H9 (cell line): ENCODE data around the gene SF3A2. TPM values are rescaled to one million over a fixed set of nuclear protein-coding genes. Genes with fewer than 3 reads are reported as not detected.

Experiments
- DNase-seq: peaks from one replicate; pipeline ENCODE4 v3.0.0-alpha.2; 2017
- H2AFZ ChIP-seq: one replicate; pipeline ENCODE4 v1.6.1; 2013; ENCODE audit warnings: mild to moderate bottlenecking, low read length, control low read depth, moderate library complexity
- H2AK5ac ChIP-seq: 2 replicates; pipeline ENCODE4 v1.6.1; 2013; ENCODE audit warnings: low read length, control low read depth, mixed read lengths; ENCODE audit not compliant: insufficient read length
- H2BK120ac ChIP-seq: one replicate; pipeline ENCODE4 v1.6.1; 2013; ENCODE audit warnings: low read depth, mild to moderate bottlenecking, low read length, control low read depth, inconsistent platforms; ENCODE audit not compliant: poor library complexity, severe bottlenecking
- H2BK12ac ChIP-seq: 2 replicates; pipeline ENCODE4 v1.6.1; 2013; ENCODE audit warnings: low read length, control low read depth, mixed read lengths, low read depth; ENCODE audit not compliant: insufficient read length
- H2BK15ac ChIP-seq: 2 replicates; pipeline ENCODE4 v1.6.1; 2013; ENCODE audit warnings: low read depth, low read length, control low read depth
- H2BK20ac ChIP-seq: one replicate; pipeline ENCODE4 v1.6.1; 2013; ENCODE audit warnings: low read depth, mild to moderate bottlenecking, low read length, control low read depth, inconsistent platforms; ENCODE audit not compliant: poor library complexity, severe bottlenecking
- H2BK5ac ChIP-seq: 2 replicates; pipeline ENCODE4 v1.6.1; 2013; ENCODE audit warnings: low read length, control low read depth, mixed read lengths; ENCODE audit not compliant: insufficient read length
- H3K14ac ChIP-seq: 2 replicates; pipeline ENCODE4 v1.6.1; 2013; ENCODE audit warnings: low read length, control low read depth; ENCODE audit not compliant: insufficient read depth
- H3K18ac ChIP-seq: 2 replicates; pipeline ENCODE4 v1.6.1; 2013; ENCODE audit warnings: low read depth, mild to moderate bottlenecking, mixed read lengths, low read length, control low read depth; ENCODE audit not compliant: insufficient read length
- H3K23ac ChIP-seq: 2 replicates; pipeline ENCODE4 v1.6.1; 2013; ENCODE audit warnings: low read length, control low read depth, mixed read lengths, low read depth; ENCODE audit not compliant: insufficient read length
- H3K23me2 ChIP-seq: 2 replicates; pipeline ENCODE4 v1.6.1; 2013; ENCODE audit warnings: low read depth, mild to moderate bottlenecking, mixed read lengths, low read length, control low read depth; ENCODE audit not compliant: insufficient read length, poor library complexity, severe bottlenecking
- H3K27ac ChIP-seq: 2 replicates; pipeline ENCODE4 v1.5.1; 2013; ENCODE audit warnings: low read length, control low read depth, mixed read lengths, low read depth; ENCODE audit not compliant: insufficient read length
- H3K27me3 ChIP-seq: 2 replicates; pipeline ENCODE4 v1.6.1; 2013; ENCODE audit warnings: low read length, control low read depth, inconsistent platforms; ENCODE audit not compliant: insufficient read depth
- H3K4ac ChIP-seq: 2 replicates; pipeline ENCODE4 v1.6.1; 2013; ENCODE audit warnings: low read depth, mild to moderate bottlenecking, control low read depth, inconsistent platforms, low read length, moderate library complexity
- H3K4me1 ChIP-seq: 2 replicates; pipeline ENCODE4 v1.6.1; 2013; ENCODE audit warnings: low read length, control low read depth, inconsistent platforms; ENCODE audit not compliant: insufficient read depth
- H3K4me2 ChIP-seq: 2 replicates; pipeline ENCODE4 v1.6.1; 2013; ENCODE audit warnings: low read length, control low read depth, mixed read lengths; ENCODE audit not compliant: insufficient read length, insufficient read depth
- H3K56ac ChIP-seq: 2 replicates; pipeline ENCODE4 v1.6.1; 2013; ENCODE audit warnings: low read depth, mild to moderate bottlenecking, mixed read lengths, low read length, control low read depth; ENCODE audit not compliant: insufficient read length
- H3K79me1 ChIP-seq: 2 replicates; pipeline ENCODE4 v1.6.1; 2013; ENCODE audit warnings: low read depth, mild to moderate bottlenecking, moderate library complexity, low read length, control low read depth, inconsistent platforms; ENCODE audit not compliant: insufficient read depth, poor library complexity, severe bottlenecking
- H3K79me2 ChIP-seq: 2 replicates; pipeline ENCODE4 v1.6.1; 2013; ENCODE audit warnings: low read length, control low read depth, inconsistent platforms; ENCODE audit not compliant: insufficient read depth
- H3K9ac ChIP-seq: 2 replicates; pipeline ENCODE4 v1.6.1; 2013; ENCODE audit warnings: low read length, control low read depth, mixed read lengths; ENCODE audit not compliant: insufficient read length; ENCODE audit errors: extremely low read depth
- H3K9me3 ChIP-seq: one replicate; pipeline ENCODE4 v1.6.1; 2013; ENCODE audit warnings: low read depth, low read length, inconsistent platforms; ENCODE audit not compliant: control insufficient read depth
- H3T11ph ChIP-seq: one replicate; pipeline ENCODE4 v1.6.1; 2013; ENCODE audit warnings: mild to moderate bottlenecking, low read length, control low read depth, inconsistent platforms
- H4K20me1 ChIP-seq: one replicate; pipeline ENCODE4 v1.6.1; 2013; ENCODE audit not compliant: control insufficient read depth, insufficient read length, insufficient read depth
- H4K5ac ChIP-seq: 2 replicates; pipeline ENCODE4 v1.6.1; 2013; ENCODE audit warnings: low read depth, mild to moderate bottlenecking, mixed read lengths, low read length, control low read depth; ENCODE audit not compliant: insufficient read length
- H4K8ac ChIP-seq: replicated peaks from 2 replicates; pipeline ENCODE4 v1.6.1; 2013; ENCODE audit warnings: low read length, control low read depth, mixed read lengths, low read depth; ENCODE audit not compliant: insufficient read length
- H4K91ac ChIP-seq: 2 replicates; pipeline ENCODE4 v1.6.1; 2013; ENCODE audit warnings: low read depth, mild to moderate bottlenecking, moderate library complexity, mixed read lengths, low read length, control low read depth; ENCODE audit not compliant: insufficient read length
- H3K27ac Mint-ChIP-seq, 3 experiments: 2 replicates in 2 of 3; 3 replicates in 1 of 3; pipeline ENCODE4 v1.8.0; 2020 to 2021; ENCODE audit warnings: mixed read lengths in 3 of 3, mild to moderate bottlenecking in 1 of 3, moderate library complexity in 1 of 3
- H3K27me3 Mint-ChIP-seq: 2 replicates; pipeline ENCODE4 v1.8.0; 2021; ENCODE audit warnings: low read depth, mild to moderate bottlenecking, moderate library complexity, mixed read lengths
- H3K36me3 Mint-ChIP-seq, 3 experiments: 2 replicates in 2 of 3; 3 replicates in 1 of 3; pipeline ENCODE4 v1.8.0; 2020 to 2021; ENCODE audit warnings: low read depth in 3 of 3, mixed read lengths in 3 of 3; ENCODE audit not compliant: insufficient read depth in 1 of 3
- H3K4me1 Mint-ChIP-seq, 2 experiments: 2 replicates each; pipeline ENCODE4 v1.8.0; 2020; ENCODE audit warnings: mixed read lengths in 2 of 2
- H3K4me3 Mint-ChIP-seq, 2 experiments: 2 replicates in 1 of 2; 3 replicates in 1 of 2; pipeline ENCODE4 v1.8.0; 2020 to 2021; ENCODE audit warnings: mild to moderate bottlenecking in 2 of 2, mixed read lengths in 2 of 2, moderate library complexity in 1 of 2
- H3K9me3 Mint-ChIP-seq, 2 experiments: 2 replicates in 1 of 2; 3 replicates in 1 of 2; pipeline ENCODE4 v1.8.0; 2020; ENCODE audit warnings: mild to moderate bottlenecking in 2 of 2, mixed read lengths in 2 of 2, moderate library complexity in 1 of 2
- WGBS: extraction: QIAGEN DNeasy Blood & Tissue Kit; methylation state at CpG from one replicate; pipeline ENCODE4 v1.1.7; 2013; ENCODE audit warnings: missing lambda C conversion rate, low lambda C conversion rate, mixed read lengths; ENCODE audit not compliant: insufficient read length; ENCODE audit errors: extremely low coverage; 5-methylcytosine and 5-hydroxymethylcytosine counted together
- long read RNA-seq: library from polyadenylated mRNA; unstranded; transcript quantifications from one replicate; pipeline ENCODE4 v2.0.0, GENCODE V29; 2020
- total RNA-seq: library from RNA; stranded (reverse); gene quantifications from 2 replicates; pipeline ENCODE4 v1.2.1, GENCODE V29; 2021
- TF ChIP-seq, protein P1 (sequence below): fragments of 200-600 bp; sonication (generic); conservative IDR thresholded peaks from 3 replicates; pipeline ENCODE4 v1.8.0; 2021; ENCODE audit warnings: antibody characterized with exemption, mild to moderate bottlenecking

SF3A2 gene, protein sequence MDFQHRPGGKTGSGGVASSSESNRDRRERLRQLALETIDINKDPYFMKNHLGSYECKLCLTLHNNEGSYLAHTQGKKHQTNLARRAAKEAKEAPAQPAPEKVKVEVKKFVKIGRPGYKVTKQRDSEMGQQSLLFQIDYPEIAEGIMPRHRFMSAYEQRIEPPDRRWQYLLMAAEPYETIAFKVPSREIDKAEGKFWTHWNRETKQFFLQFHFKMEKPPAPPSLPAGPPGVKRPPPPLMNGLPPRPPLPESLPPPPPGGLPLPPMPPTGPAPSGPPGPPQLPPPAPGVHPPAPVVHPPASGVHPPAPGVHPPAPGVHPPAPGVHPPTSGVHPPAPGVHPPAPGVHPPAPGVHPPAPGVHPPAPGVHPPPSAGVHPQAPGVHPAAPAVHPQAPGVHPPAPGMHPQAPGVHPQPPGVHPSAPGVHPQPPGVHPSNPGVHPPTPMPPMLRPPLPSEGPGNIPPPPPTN
- 166 and 167 TPM in 2 replicates for total RNA-seq
- long read RNA-seq, transcript SF3A2-201 (9 exons, 1,963 nt): major isoform, 39 of 50 reads
- long read RNA-seq, partial matches to known transcripts: 2 of 50 reads
- long read RNA-seq, other reads (novel, unspliced or antisense): 9 of 50 reads

DNA sequence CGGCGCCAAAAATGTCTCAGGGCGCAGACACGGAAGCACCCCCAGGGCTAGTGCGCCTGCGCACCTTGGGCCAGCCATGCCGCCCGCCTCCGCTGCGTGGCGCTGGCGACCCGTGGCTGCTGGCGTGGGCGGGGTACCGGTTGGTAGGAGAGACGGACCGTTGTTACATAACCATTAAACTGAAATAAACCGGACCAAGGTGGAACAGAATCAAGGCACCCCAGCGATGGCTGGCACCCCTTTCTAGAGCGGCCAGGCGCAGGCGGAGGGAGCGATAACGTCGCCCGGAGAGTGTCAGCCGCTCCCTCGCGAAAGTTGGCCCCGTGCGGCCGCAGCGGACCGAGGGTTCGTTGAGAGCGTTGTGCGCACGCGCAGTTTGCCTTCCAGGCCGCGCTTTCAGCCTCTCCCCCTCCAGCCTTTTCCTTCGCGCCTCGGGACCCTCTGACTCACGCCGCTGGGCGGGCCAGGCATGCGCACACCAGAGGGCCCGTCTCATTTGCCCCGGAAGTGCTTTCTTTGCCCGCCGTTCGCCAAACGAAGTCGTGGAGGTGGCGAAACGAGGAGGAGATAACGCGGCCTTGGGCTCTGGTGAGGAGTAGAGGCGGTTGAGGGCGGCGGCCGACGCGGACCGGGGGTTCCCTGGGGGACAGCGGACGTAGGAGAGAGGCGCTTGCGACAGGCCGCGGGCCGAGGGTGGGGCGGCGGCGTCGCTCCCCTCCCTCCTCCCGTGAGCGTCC, at the start of gene SF3A2, which contains the start of gene PLEKHJ1:
SF3A2 (plus strand) TSS at position 511 of the 737 bp plus-strand sequence. CDS start 6,595 bp downstream, outside the sequence.
PLEKHJ1 (minus strand) TSS at position 16 of the 737 bp plus-strand sequence. CDS start 81 bp downstream, outside the sequence.
- peak within 1 kb of the TSS; percentile 55 for H3K4me2 ChIP-seq
- no peak within 1 kb of the TSS for H4K5ac ChIP-seq
- H3K23me2 ChIP-seq: peaks cover 9% of the 10 kb centered on the region
- H3K27me3 Mint-ChIP-seq: no peaks in the 10 kb centered on the region; the same call in 1 of the 2 replicates
- H2AK5ac ChIP-seq: no peak within 1 kb of the TSS
- no peak within 1 kb of the TSS for H2BK12ac ChIP-seq
- peaks cover 44% of the 10 kb centered on the region for H3K79me2 ChIP-seq
- H2BK120ac ChIP-seq: no peak within 1 kb of the TSS
- no peak within 1 kb of the TSS for H4K8ac ChIP-seq
- TF ChIP-seq, protein P1, sequence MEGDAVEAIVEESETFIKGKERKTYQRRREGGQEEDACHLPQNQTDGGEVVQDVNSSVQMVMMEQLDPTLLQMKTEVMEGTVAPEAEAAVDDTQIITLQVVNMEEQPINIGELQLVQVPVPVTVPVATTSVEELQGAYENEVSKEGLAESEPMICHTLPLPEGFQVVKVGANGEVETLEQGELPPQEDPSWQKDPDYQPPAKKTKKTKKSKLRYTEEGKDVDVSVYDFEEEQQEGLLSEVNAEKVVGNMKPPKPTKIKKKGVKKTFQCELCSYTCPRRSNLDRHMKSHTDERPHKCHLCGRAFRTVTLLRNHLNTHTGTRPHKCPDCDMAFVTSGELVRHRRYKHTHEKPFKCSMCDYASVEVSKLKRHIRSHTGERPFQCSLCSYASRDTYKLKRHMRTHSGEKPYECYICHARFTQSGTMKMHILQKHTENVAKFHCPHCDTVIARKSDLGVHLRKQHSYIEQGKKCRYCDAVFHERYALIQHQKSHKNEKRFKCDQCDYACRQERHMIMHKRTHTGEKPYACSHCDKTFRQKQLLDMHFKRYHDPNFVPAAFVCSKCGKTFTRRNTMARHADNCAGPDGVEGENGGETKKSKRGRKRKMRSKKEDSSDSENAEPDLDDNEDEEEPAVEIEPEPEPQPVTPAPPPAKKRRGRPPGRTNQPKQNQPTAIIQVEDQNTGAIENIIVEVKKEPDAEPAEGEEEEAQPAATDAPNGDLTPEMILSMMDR: peak; percentile 95
- no peak within 1 kb of the TSS for H2BK20ac ChIP-seq
- H3K9me3 ChIP-seq: no peaks in the 10 kb centered on the region
- peaks cover 0 to 3% of the 10 kb centered on the region in 2 experiments; a peak in 1 of 5 replicates for H3K9me3 Mint-ChIP-seq
- WGBS: no CpG with 5 or more reads among the region's 80 CpGs
- H3K27me3 ChIP-seq: no peaks in the 10 kb centered on the region
- H4K91ac ChIP-seq: no peak within 1 kb of the TSS
- no peak within 1 kb of the TSS for H3K27ac ChIP-seq
- H3K79me1 ChIP-seq: peaks cover 4% of the 10 kb centered on the region
- H3T11ph ChIP-seq: no peak within 1 kb of the TSS
- no peak within 1 kb of the TSS for H3K23ac ChIP-seq
- peak within 1 kb of the TSS; percentile 72 for H3K9ac ChIP-seq
- H2BK5ac ChIP-seq: no peak within 1 kb of the TSS
- no peak within 1 kb of the TSS for H3K4ac ChIP-seq
- H4K20me1 ChIP-seq: peaks cover 2% of the 10 kb centered on the region
- no peak within 1 kb of the TSS for H2BK15ac ChIP-seq
- H3K4me1 ChIP-seq: peaks cover 4% of the 10 kb centered on the region; the same call in 1 of the 2 replicates
- peak within 1 kb of the TSS; percentile 90 for H3K18ac ChIP-seq
- H3K36me3 Mint-ChIP-seq: peaks cover 14 to 52% (median 51%) of the 10 kb centered on the region in 3 experiments
- H3K4me3 Mint-ChIP-seq: peak within 1 kb of the TSS; percentile 96 to 97
- no peak within 1 kb of the TSS for H2AFZ ChIP-seq
- H3K4me1 Mint-ChIP-seq: peaks cover 37 to 48% of the 10 kb centered on the region in 2 experiments
- H3K14ac ChIP-seq: peak within 1 kb of the TSS; percentile 87
- peak within 1 kb of the TSS; percentile 99 to 100 (median 99) for H3K27ac Mint-ChIP-seq
- H3K56ac ChIP-seq: no peak within 1 kb of the TSS
- peak; percentile 97 for DNase-seq
